ENCODE data around the gene CRISP1.

- TF ChIP-seq CTCF (IDR thresholded peaks at IDR 0.05): no peak
- no peak for TF ChIP-seq POLR2A (IDR thresholded peaks at IDR 0.05)
Measured at GRCh38 chr6:49813248-49813647, 53.1 kb downstream of the CRISP1 start.

Data from esophagus squamous epithelium (tissue), 4 donors.